SK-N-SH treated with all-trans-retinoic acid at 6 μM for 48 hours (cell line): Measurements from ENCODE around the gene LHFPL6.

ENCODE experiments used
- ATAC-seq: fragments of 200-7000 bp; cut with Tn5 transposase; 3 replicates; pipeline ENCODE4 v1.9.1; 2020; ENCODE audit warnings: mild to moderate bottlenecking, moderate library complexity
- ARNTL ChIP-seq: fragments of 450-650 bp; formaldehyde crosslinking; IDR thresholded peaks from 2 replicates; pipeline ENCODE4 v1.5.0; 2020; ENCODE audit warnings: low read depth, mild to moderate bottlenecking, moderate library complexity, borderline replicate concordance
- BACH2 ChIP-seq: fragments of 250-450 bp; sonication (Bioruptor Pico); IDR thresholded peaks from 2 replicates; pipeline ENCODE4 v1.9.0; 2021; ENCODE audit warnings: mild to moderate bottlenecking, borderline replicate concordance
- CREB5 ChIP-seq: fragments of 250-450 bp; sonication (Bioruptor Pico); IDR thresholded peaks from 2 replicates; pipeline ENCODE4 v1.5.1; 2020; ENCODE audit warnings: low read depth, mild to moderate bottlenecking, moderate library complexity
- CSDC2 ChIP-seq: fragments of 250-450 bp; sonication (Bioruptor Pico); IDR thresholded peaks from 2 replicates; pipeline ENCODE4 v1.5.0; 2020; ENCODE audit warnings: mild to moderate bottlenecking, moderate library complexity
- ESRRG ChIP-seq: fragments of 250-450 bp; sonication (Bioruptor Pico); IDR thresholded peaks from 2 replicates; pipeline ENCODE4 v1.6.1; 2021; ENCODE audit warnings: mild to moderate bottlenecking
- GLIS3 ChIP-seq: fragments of 250-450 bp; sonication (Bioruptor Pico); IDR thresholded peaks from 2 replicates; pipeline ENCODE4 v1.5.0; 2020; ENCODE audit warnings: mild to moderate bottlenecking, moderate library complexity
- ISL1 ChIP-seq: fragments of 250-450 bp; sonication (Bioruptor Pico); IDR thresholded peaks from 2 replicates; pipeline ENCODE4 v2.1.2; 2022; ENCODE audit warnings: mild to moderate bottlenecking, moderate library complexity
- OSR1 ChIP-seq: fragments of 250-450 bp; sonication (Bioruptor Pico); IDR thresholded peaks from 2 replicates; pipeline ENCODE4 v1.8.0; 2022; ENCODE audit warnings: moderate library complexity, mild to moderate bottlenecking, inconsistent platforms
- PATZ1 ChIP-seq: fragments of 250-450 bp; sonication (Bioruptor Pico); IDR thresholded peaks from 2 replicates; pipeline ENCODE4 v1.8.0; 2020; ENCODE audit warnings: mild to moderate bottlenecking, moderate library complexity, borderline replicate concordance
- PPARA ChIP-seq: fragments of 250-450 bp; sonication (Bioruptor Pico); IDR thresholded peaks from 2 replicates; pipeline ENCODE4 v1.5.0; 2020; ENCODE audit warnings: mild to moderate bottlenecking, borderline replicate concordance
- RARB ChIP-seq: fragments of 250-450 bp; sonication (Bioruptor Pico); IDR thresholded peaks from 2 replicates; pipeline ENCODE4 v1.8.0; 2021; ENCODE audit warnings: mild to moderate bottlenecking, moderate library complexity
- SNAI2 ChIP-seq: fragments of 250-450 bp; sonication (Bioruptor Pico); IDR thresholded peaks from 2 replicates; pipeline ENCODE4 v1.5.0; 2020; ENCODE audit warnings: mild to moderate bottlenecking, moderate library complexity
- TCF4 ChIP-seq: fragments of 250-450 bp; sonication (Bioruptor Pico); IDR thresholded peaks from 2 replicates; pipeline ENCODE4 v1.8.0; 2021; ENCODE audit warnings: mild to moderate bottlenecking, moderate library complexity, borderline replicate concordance
- TOX ChIP-seq: fragments of 250-450 bp; sonication (Bioruptor Pico); IDR thresholded peaks from 2 replicates; pipeline ENCODE4 v1.8.0; 2021; ENCODE audit warnings: mild to moderate bottlenecking, moderate library complexity, borderline replicate concordance
- ZC3H10 ChIP-seq: fragments of 250-450 bp; sonication (Bioruptor Pico); IDR thresholded peaks from 2 replicates; pipeline ENCODE4 v1.5.1; 2021; ENCODE audit warnings: mild to moderate bottlenecking, moderate library complexity
- ZFP30 ChIP-seq: fragments of 450-650 bp; formaldehyde crosslinking; IDR thresholded peaks from 2 replicates; pipeline ENCODE4 v1.5.0; 2022; ENCODE audit warnings: mild to moderate bottlenecking, moderate library complexity
- ZNF565 ChIP-seq: fragments of 450-650 bp; formaldehyde crosslinking; conservative IDR thresholded peaks from 2 replicates; pipeline ENCODE4 v1.5.0; 2020; ENCODE audit warnings: low read depth, mild to moderate bottlenecking, moderate library complexity
- ZNF70 ChIP-seq: fragments of 450-650 bp; formaldehyde crosslinking; IDR thresholded peaks from 2 replicates; pipeline ENCODE4 v1.5.0; 2020; ENCODE audit warnings: mild to moderate bottlenecking, moderate library complexity
- ZNF8 ChIP-seq: fragments of 450-650 bp; formaldehyde crosslinking; IDR thresholded peaks from 2 replicates; pipeline ENCODE4 v1.5.0; 2020; ENCODE audit warnings: mild to moderate bottlenecking, moderate library complexity
- TF ChIP-seq, protein P1 (sequence below): fragments of 250-450 bp; sonication (Bioruptor Pico); IDR thresholded peaks from 2 replicates; pipeline ENCODE4 v1.8.0; 2021; ENCODE audit warnings: low read depth, mild to moderate bottlenecking, moderate library complexity, borderline replicate concordance
- TF ChIP-seq, protein P2 (sequence below): fragments of 250-450 bp; sonication (Bioruptor Pico); IDR thresholded peaks from 2 replicates; pipeline ENCODE4 v1.5.0; 2020; ENCODE audit warnings: mild to moderate bottlenecking, moderate library complexity
- TF ChIP-seq, protein P3 (sequence below): fragments of 250-450 bp; sonication (Bioruptor Pico); IDR thresholded peaks from 2 replicates; pipeline ENCODE4 v1.5.1; 2021; ENCODE audit warnings: mild to moderate bottlenecking, moderate library complexity

Gene LHFPL6

GRCh38 chr13:39578821-39579291, 24.1 kb downstream of the LHFPL6 start:
- ATAC-seq, result no peak
- TF ChIP-seq ISL1 (CRISPR knock-in tag), result no peak
- no peak for TF ChIP-seq ZNF565 (CRISPR knock-in tag)
- no peak for TF ChIP-seq RARB (CRISPR knock-in tag)
- TF ChIP-seq PPARA (CRISPR knock-in tag), result no peak
- no peak for TF ChIP-seq TCF4
- TF ChIP-seq TOX (CRISPR knock-in tag), result no peak
- TF ChIP-seq ARNTL (CRISPR knock-in tag), result no peak
- TF ChIP-seq OSR1 (CRISPR knock-in tag), result no peak
- no peak for TF ChIP-seq ZC3H10 (CRISPR knock-in tag)
- no peak for TF ChIP-seq ZNF70 (CRISPR knock-in tag)
- TF ChIP-seq SNAI2 (CRISPR knock-in tag), result no peak
- TF ChIP-seq ZFP30, result no peak
- TF ChIP-seq ESRRG (CRISPR knock-in tag), result no peak
- TF ChIP-seq, protein P1, sequence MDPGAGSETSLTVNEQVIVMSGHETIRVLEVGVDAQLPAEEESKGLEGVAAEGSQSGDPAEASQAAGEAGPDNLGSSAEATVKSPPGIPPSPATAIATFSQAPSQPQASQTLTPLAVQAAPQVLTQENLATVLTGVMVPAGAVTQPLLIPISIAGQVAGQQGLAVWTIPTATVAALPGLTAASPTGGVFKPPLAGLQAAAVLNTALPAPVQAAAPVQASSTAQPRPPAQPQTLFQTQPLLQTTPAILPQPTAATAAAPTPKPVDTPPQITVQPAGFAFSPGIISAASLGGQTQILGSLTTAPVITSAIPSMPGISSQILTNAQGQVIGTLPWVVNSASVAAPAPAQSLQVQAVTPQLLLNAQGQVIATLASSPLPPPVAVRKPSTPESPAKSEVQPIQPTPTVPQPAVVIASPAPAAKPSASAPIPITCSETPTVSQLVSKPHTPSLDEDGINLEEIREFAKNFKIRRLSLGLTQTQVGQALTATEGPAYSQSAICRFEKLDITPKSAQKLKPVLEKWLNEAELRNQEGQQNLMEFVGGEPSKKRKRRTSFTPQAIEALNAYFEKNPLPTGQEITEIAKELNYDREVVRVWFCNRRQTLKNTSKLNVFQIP (CRISPR knock-in tag), result no peak

GRCh38 chr13:39577838-39578491, 25.0 kb downstream of the LHFPL6 start:
- ATAC-seq, result no peak
- no peak for TF ChIP-seq TOX (CRISPR knock-in tag)
- no peak for TF ChIP-seq ZNF565 (CRISPR knock-in tag)
- TF ChIP-seq ZFP30, result no peak
- no peak for TF ChIP-seq CSDC2
- TF ChIP-seq, protein P2, sequence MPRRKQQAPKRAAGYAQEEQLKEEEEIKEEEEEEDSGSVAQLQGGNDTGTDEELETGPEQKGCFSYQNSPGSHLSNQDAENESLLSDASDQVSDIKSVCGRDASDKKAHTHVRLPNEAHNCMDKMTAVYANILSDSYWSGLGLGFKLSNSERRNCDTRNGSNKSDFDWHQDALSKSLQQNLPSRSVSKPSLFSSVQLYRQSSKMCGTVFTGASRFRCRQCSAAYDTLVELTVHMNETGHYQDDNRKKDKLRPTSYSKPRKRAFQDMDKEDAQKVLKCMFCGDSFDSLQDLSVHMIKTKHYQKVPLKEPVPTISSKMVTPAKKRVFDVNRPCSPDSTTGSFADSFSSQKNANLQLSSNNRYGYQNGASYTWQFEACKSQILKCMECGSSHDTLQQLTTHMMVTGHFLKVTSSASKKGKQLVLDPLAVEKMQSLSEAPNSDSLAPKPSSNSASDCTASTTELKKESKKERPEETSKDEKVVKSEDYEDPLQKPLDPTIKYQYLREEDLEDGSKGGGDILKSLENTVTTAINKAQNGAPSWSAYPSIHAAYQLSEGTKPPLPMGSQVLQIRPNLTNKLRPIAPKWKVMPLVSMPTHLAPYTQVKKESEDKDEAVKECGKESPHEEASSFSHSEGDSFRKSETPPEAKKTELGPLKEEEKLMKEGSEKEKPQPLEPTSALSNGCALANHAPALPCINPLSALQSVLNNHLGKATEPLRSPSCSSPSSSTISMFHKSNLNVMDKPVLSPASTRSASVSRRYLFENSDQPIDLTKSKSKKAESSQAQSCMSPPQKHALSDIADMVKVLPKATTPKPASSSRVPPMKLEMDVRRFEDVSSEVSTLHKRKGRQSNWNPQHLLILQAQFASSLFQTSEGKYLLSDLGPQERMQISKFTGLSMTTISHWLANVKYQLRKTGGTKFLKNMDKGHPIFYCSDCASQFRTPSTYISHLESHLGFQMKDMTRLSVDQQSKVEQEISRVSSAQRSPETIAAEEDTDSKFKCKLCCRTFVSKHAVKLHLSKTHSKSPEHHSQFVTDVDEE, result no peak
- TF ChIP-seq ZNF70 (CRISPR knock-in tag), result no peak

DNA sequence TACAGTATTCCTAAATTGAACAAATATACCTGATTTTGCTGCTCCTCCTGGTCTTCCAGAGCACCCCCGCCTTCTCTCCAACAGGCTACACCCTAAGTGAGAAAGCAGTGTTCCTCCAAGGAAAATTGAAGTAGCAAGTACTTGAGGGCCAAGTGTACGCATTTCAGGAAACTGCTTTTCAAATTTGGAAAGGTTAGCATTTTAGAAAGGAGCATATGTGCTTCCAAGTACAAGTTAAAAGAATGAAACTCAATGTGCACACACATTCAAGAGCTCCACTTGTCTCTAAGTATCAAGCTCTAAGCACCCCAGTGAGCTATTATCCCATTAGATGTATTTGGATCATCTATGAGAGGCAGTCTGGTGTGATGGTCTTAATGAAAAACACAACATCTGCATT, 25.8 kb downstream of the LHFPL6 start:
- ATAC-seq, result no peak
- TF ChIP-seq ZFP30, result no peak
- TF ChIP-seq ZNF8 (CRISPR knock-in tag), result no peak
- no peak for TF ChIP-seq ZNF565 (CRISPR knock-in tag)
- no peak for TF ChIP-seq CREB5 (CRISPR knock-in tag)
- TF ChIP-seq OSR1 (CRISPR knock-in tag), result no peak
- no peak for TF ChIP-seq PATZ1 (CRISPR knock-in tag)
- TF ChIP-seq ISL1 (CRISPR knock-in tag), result no peak
- TF ChIP-seq GLIS3 (CRISPR knock-in tag), result no peak
- no peak for TF ChIP-seq RARB (CRISPR knock-in tag)
- no peak for TF ChIP-seq SNAI2 (CRISPR knock-in tag)
- TF ChIP-seq ZNF70 (CRISPR knock-in tag), result no peak
- no peak for TF ChIP-seq ESRRG (CRISPR knock-in tag)
- no peak for TF ChIP-seq PPARA (CRISPR knock-in tag)
- TF ChIP-seq, protein P3, sequence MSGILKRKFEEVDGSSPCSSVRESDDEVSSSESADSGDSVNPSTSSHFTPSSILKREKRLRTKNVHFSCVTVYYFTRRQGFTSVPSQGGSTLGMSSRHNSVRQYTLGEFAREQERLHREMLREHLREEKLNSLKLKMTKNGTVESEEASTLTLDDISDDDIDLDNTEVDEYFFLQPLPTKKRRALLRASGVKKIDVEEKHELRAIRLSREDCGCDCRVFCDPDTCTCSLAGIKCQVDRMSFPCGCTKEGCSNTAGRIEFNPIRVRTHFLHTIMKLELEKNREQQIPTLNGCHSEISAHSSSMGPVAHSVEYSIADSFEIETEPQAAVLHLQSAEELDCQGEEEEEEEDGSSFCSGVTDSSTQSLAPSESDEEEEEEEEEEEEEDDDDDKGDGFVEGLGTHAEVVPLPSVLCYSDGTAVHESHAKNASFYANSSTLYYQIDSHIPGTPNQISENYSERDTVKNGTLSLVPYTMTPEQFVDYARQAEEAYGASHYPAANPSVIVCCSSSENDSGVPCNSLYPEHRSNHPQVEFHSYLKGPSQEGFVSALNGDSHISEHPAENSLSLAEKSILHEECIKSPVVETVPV (CRISPR knock-in tag), result no peak
- no peak for TF ChIP-seq BACH2 (CRISPR knock-in tag)
